Left forelimb (tissue), 1 donor: ENCODE results near the gene FAM149B1.

Source experiments
- DNase-seq: peaks from one replicate; pipeline ENCODE4 v3.0.0-alpha.2; 2018; ENCODE audit warnings: low spot score

FAM149B1 gene

GRCh38 chr10:73287441-73287840, 119.5 kb downstream of the FAM149B1 start:
- no peak for DNase-seq

- DNase-seq, result no peak
Measured at GRCh38 chr10:73289958-73290357, 122.0 kb downstream of the FAM149B1 start.

GRCh38 chr10:73293461-73293860, 125.5 kb downstream of the FAM149B1 start:
- no peak for DNase-seq
